HAP-1 (cell line): Measurements from ENCODE around the gene CYP2C19.
"Not testable (repeated sequence)": the region's sequence is repeated elsewhere in the genome, so short reads cannot be mapped to it uniquely, and the experiment has no call there.

ENCODE experiments used
- DNase-seq, 2 experiments: peaks; one replicate each; pipeline ENCODE4 v3.0.0-alpha.2; 2016 to 2020; ENCODE audit warnings: low spot score in 2 of 2
- H3K27me3 ChIP-seq: fragments of 250-450 bp; sonication (Bioruptor Pico); 2 replicates; pipeline ENCODE4 v1.5.1; 2020; ENCODE audit warnings: low read depth, mild to moderate bottlenecking, moderate library complexity
- H3K36me3 ChIP-seq: fragments of 250-450 bp; sonication (Bioruptor Pico); replicated peaks from 2 replicates; pipeline ENCODE4 v1.5.1; 2020; ENCODE audit warnings: mild to moderate bottlenecking
- H3K4me1 ChIP-seq: fragments of 250-450 bp; sonication (Bioruptor Pico); 2 replicates; pipeline ENCODE4 v1.5.1; 2020; ENCODE audit warnings: mild to moderate bottlenecking
- H3K4me3 ChIP-seq: fragments of 250-450 bp; sonication (Bioruptor Pico); 2 replicates; pipeline ENCODE4 v1.5.1; 2020; ENCODE audit warnings: mild to moderate bottlenecking, moderate library complexity
- H3K9me3 ChIP-seq: fragments of 250-450 bp; sonication (Bioruptor Pico); 2 replicates; pipeline ENCODE4 v1.5.1; 2020; ENCODE audit warnings: mild to moderate bottlenecking, moderate library complexity
- in situ Hi-C: fragments of 300-500 bp; cut with MboI; formaldehyde crosslinking; loops from 3 replicates; pipeline ENCODE4 v1.14.3; 2020; ENCODE audit warnings: low sequenced_read_pairs, inconsistent platforms, mixed read lengths

Gene CYP2C19

GRCh38 chr10:94830025-94830424 is 67.5 kb downstream of the CYP2C19 start:
- H3K4me1 ChIP-seq, in situ Hi-C loops: not testable (repeated sequence)

GRCh38 chr10:94846204-94846603 is 83.7 kb downstream of the CYP2C19 start:
- H3K4me3 ChIP-seq: no peak overlapping the region
- no peaks in the 10 kb centered on the region for H3K9me3 ChIP-seq
- H3K36me3 ChIP-seq: no peaks in the 10 kb centered on the region
- in situ Hi-C loops: no loop called here
- DNase-seq: no peak
- H3K4me1 ChIP-seq: no peaks in the 10 kb centered on the region
- no peaks in the 10 kb centered on the region for H3K27me3 ChIP-seq

More at GRCh38 chr10:94830025-94830424, 67.5 kb downstream of the CYP2C19 start:
- not testable (repeated sequence) for H3K9me3 ChIP-seq, H3K27me3 ChIP-seq, DNase-seq, H3K4me3 ChIP-seq, H3K36me3 ChIP-seq

- in situ Hi-C loops: no loop called here
- H3K27me3 ChIP-seq: no peaks in the 10 kb centered on the region
Measured at GRCh38 chr10:94850766-94851165, 88.3 kb downstream of the CYP2C19 start.

GRCh38 chr10:94851263-94851662 is 88.8 kb downstream of the CYP2C19 start:
- Histone ChIP-seq H3K27me3 (no peaks in the 10 kb centered on the region), H3K4me1 (no peaks in the 10 kb centered on the region), H3K36me3 (no peaks in the 10 kb centered on the region), H3K9me3 (no peaks in the 10 kb centered on the region), H3K4me3 (no peak overlapping the region)
- DNase-seq: no peak
- in situ Hi-C loops: no loop called here

More at GRCh38 chr10:94850766-94851165, 88.3 kb downstream of the CYP2C19 start:
- DNase-seq: no peak
- no peak overlapping the region for H3K4me3 ChIP-seq
- H3K36me3 ChIP-seq: no peaks in the 10 kb centered on the region
- H3K9me3 ChIP-seq: no peaks in the 10 kb centered on the region
- no peaks in the 10 kb centered on the region for H3K4me1 ChIP-seq

- Histone ChIP-seq H3K4me1 (no peaks in the 10 kb centered on the region), H3K9me3 (no peaks in the 10 kb centered on the region), H3K36me3 (no peaks in the 10 kb centered on the region), H3K4me3 (no peak overlapping the region), H3K27me3 (no peaks in the 10 kb centered on the region)
- in situ Hi-C loops: no loop called here
- no peak for DNase-seq
Measured at GRCh38 chr10:94852438-94852837, 90.0 kb downstream of the CYP2C19 start.

- Histone ChIP-seq H3K4me3 (no peak overlapping the region), H3K9me3 (no peaks in the 10 kb centered on the region), H3K27me3 (no peaks in the 10 kb centered on the region), H3K4me1 (no peaks in the 10 kb centered on the region), H3K36me3 (no peaks in the 10 kb centered on the region)
- in situ Hi-C loops: no loop called here
- no peak for DNase-seq
Measured at GRCh38 chr10:94853065-94853464, 90.6 kb downstream of the CYP2C19 start.

- in situ Hi-C loops: no loop called here
- no peaks in the 10 kb centered on the region for H3K27me3 ChIP-seq
- H3K9me3 ChIP-seq: no peaks in the 10 kb centered on the region
- no peak for DNase-seq
- H3K4me1 ChIP-seq: no peaks in the 10 kb centered on the region
- H3K36me3 ChIP-seq: no peaks in the 10 kb centered on the region
- H3K4me3 ChIP-seq: no peak overlapping the region
Measured at GRCh38 chr10:94858005-94858404, 95.5 kb downstream of the CYP2C19 start.

- Histone ChIP-seq H3K4me3 (no peak overlapping the region), H3K4me1 (no peaks in the 10 kb centered on the region), H3K36me3 (no peaks in the 10 kb centered on the region), H3K27me3 (no peaks in the 10 kb centered on the region), H3K9me3 (no peaks in the 10 kb centered on the region)
- no peak for DNase-seq
- in situ Hi-C loops: no loop called here
Measured at GRCh38 chr10:94859086-94859485, 96.6 kb downstream of the CYP2C19 start.

- in situ Hi-C loops: no loop called here
- Histone ChIP-seq H3K36me3 (no peaks in the 10 kb centered on the region), H3K27me3 (no peaks in the 10 kb centered on the region), H3K9me3 (no peaks in the 10 kb centered on the region), H3K4me1 (no peaks in the 10 kb centered on the region), H3K4me3 (no peak overlapping the region)
- no peak for DNase-seq
Measured at GRCh38 chr10:94878649-94879048, 116.2 kb downstream of the CYP2C19 start.

GRCh38 chr10:94879214-94879613 is 116.7 kb downstream of the CYP2C19 start:
- Histone ChIP-seq H3K4me3 (no peak overlapping the region), H3K36me3 (no peaks in the 10 kb centered on the region), H3K27me3 (no peaks in the 10 kb centered on the region), H3K4me1 (no peaks in the 10 kb centered on the region), H3K9me3 (no peaks in the 10 kb centered on the region)
- in situ Hi-C loops: no loop called here
- no peak for DNase-seq

GRCh38 chr10:94889123-94889522 is 126.6 kb downstream of the CYP2C19 start:
- Histone ChIP-seq H3K4me1 (no peaks in the 10 kb centered on the region), H3K27me3 (no peaks in the 10 kb centered on the region), H3K9me3 (no peaks in the 10 kb centered on the region), H3K36me3 (no peaks in the 10 kb centered on the region), H3K4me3 (no peak overlapping the region)
- DNase-seq: no peak
- in situ Hi-C loops: no loop called here

- no peaks in the 10 kb centered on the region for H3K36me3 ChIP-seq
- DNase-seq: no peak
- no peak overlapping the region for H3K4me3 ChIP-seq
- no peaks in the 10 kb centered on the region for H3K27me3 ChIP-seq
- in situ Hi-C loops: no loop called here
- no peaks in the 10 kb centered on the region for H3K9me3 ChIP-seq
- H3K4me1 ChIP-seq: no peaks in the 10 kb centered on the region
Measured at GRCh38 chr10:94890264-94891022, 128.0 kb downstream of the CYP2C19 start.

GRCh38 chr10:94898414-94898813 is 135.9 kb downstream of the CYP2C19 start:
- H3K4me3 ChIP-seq, H3K9me3 ChIP-seq, in situ Hi-C loops, H3K27me3 ChIP-seq, H3K4me1 ChIP-seq, H3K36me3 ChIP-seq, DNase-seq: not testable (repeated sequence)

- Histone ChIP-seq H3K27me3 (no peaks in the 10 kb centered on the region), H3K4me3 (no peak overlapping the region), H3K36me3 (no peaks in the 10 kb centered on the region), H3K4me1 (no peaks in the 10 kb centered on the region), H3K9me3 (no peaks in the 10 kb centered on the region)
- in situ Hi-C loops: no loop called here
- DNase-seq: no peak
Measured at GRCh38 chr10:94902080-94902479, 139.6 kb downstream of the CYP2C19 start.

GRCh38 chr10:94902570-94902969 is 140.1 kb downstream of the CYP2C19 start:
- no peaks in the 10 kb centered on the region for H3K4me1 ChIP-seq
- no peaks in the 10 kb centered on the region for H3K9me3 ChIP-seq
- no peaks in the 10 kb centered on the region for H3K36me3 ChIP-seq
- H3K4me3 ChIP-seq: no peak overlapping the region
- DNase-seq: no peak
- no peaks in the 10 kb centered on the region for H3K27me3 ChIP-seq
- in situ Hi-C loops: no loop called here
